Lower lobe of right lung (tissue), 2 donors: ENCODE data around the gene PRSS38. TPM values are rescaled to one million over a fixed set of nuclear protein-coding genes. Genes with fewer than 3 reads are reported as not detected.
A peak's percentile ranks its signal among the peaks of the same experiment; 100 is the strongest.

Experiments
- ATAC-seq, 2 donors: fragments of 200-7000 bp; cut with Tn5 transposase; one replicate each; pipeline ENCODE4 v1.9.1; 2020 to 2022; ENCODE audit warnings: mild to moderate bottlenecking in 2 of 2, moderate library complexity in 2 of 2
- DNase-seq: peaks from one replicate; pipeline ENCODE4 v3.0.0-alpha.2; 2020
- H3K27ac ChIP-seq: fragments of 200-600 bp; one replicate; pipeline ENCODE4 v1.8.0; 2022
- H3K27me3 ChIP-seq: fragments of 200-600 bp; one replicate; pipeline ENCODE4 v1.8.0; 2022; ENCODE audit warnings: low read depth
- H3K36me3 ChIP-seq: fragments of 200-600 bp; one replicate; pipeline ENCODE4 v1.8.0; 2022; ENCODE audit warnings: mild to moderate bottlenecking
- H3K4me1 ChIP-seq: fragments of 200-600 bp; one replicate; pipeline ENCODE4 v1.8.0; 2022
- H3K4me3 ChIP-seq: fragments of 200-600 bp; one replicate; pipeline ENCODE4 v1.8.0; 2022; ENCODE audit warnings: mild to moderate bottlenecking
- H3K9me3 ChIP-seq: fragments of 200-600 bp; one replicate; pipeline ENCODE4 v1.8.0; 2022
- CTCF ChIP-seq: fragments of 200-600 bp; IDR thresholded peaks from one replicate; pipeline ENCODE4 v1.8.0; 2022; ENCODE audit warnings: antibody characterized with exemption, mild to moderate bottlenecking
- intact Hi-C: fragments of 100-400 bp; cut with DNase I; formaldehyde crosslinking; loops from one replicate; pipeline ENCODE4 v1.11.0; 2022
- total RNA-seq: library from RNA; stranded (reverse); fragmentation: NEBNext Ultra II Directional; extraction: Animal tissue kit (Norgen Biotek cat#: 25700); gene quantifications from one replicate; pipeline ENCODE4 v1.2.1, GENCODE V29; 2021
- donor health status: DM: no; HTN: yes; CAD: no; lungs with severe emphysema.

The PRSS38 gene
- total RNA-seq, 1 donor from 2014 or later = not detected

DNA sequence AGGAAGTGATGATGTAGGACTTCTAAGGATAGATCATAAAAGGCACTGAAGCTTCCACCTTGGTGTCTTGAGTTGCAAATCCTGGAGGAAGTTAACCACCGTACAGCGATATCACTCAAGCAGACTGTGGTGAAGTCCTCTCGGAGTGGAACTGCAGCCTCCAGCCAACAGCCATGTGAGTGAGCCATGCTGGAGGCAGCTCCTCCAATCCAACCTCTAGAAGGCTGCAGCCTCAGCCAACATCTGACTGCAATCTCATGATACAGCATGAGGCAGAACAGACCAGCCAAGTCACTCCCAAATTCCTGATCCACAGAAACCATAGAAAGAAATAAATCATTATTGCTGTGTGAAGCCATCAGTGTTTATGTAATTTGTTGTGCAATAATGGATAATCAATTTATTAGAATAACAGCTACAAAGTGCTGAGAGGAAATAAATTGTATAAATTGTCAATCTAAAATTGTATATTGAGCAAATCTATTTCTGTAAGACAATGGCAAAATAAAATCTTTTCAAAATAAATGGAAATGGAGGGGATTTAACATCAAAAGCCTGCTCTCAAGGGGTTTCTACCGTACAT lies 65.0 kb downstream of the PRSS38 start:
- no peak for TF ChIP-seq CTCF
- H3K27me3 ChIP-seq = no peaks in the 10 kb centered on the region
- intact Hi-C loops = no loop called here

GRCh38 chr1:227883073-227883520 lies 67.6 kb downstream of the PRSS38 start:
- intact Hi-C loops = no loop called here
- Histone ChIP-seq H3K4me1 (peaks cover 25% of the 10 kb centered on the region), H3K36me3 (no peaks in the 10 kb centered on the region), H3K27ac (no peak overlapping the region), H3K9me3 (no peaks in the 10 kb centered on the region), H3K4me3 (no peak overlapping the region), H3K27me3 (peaks cover 3% of the 10 kb centered on the region)
- DNase-seq (peak; percentile 26), ATAC-seq (no peak)
- no peak for TF ChIP-seq CTCF

More for the DNA sequence above, 65.0 kb downstream of the PRSS38 start:
- no peak for ATAC-seq
- H3K27ac ChIP-seq = no peak overlapping the region
- H3K36me3 ChIP-seq = no peaks in the 10 kb centered on the region
- no peaks in the 10 kb centered on the region for H3K9me3 ChIP-seq
- no peak for DNase-seq
- H3K4me1 ChIP-seq = peaks cover 2% of the 10 kb centered on the region
- no peak overlapping the region for H3K4me3 ChIP-seq

GRCh38 chr1:227883641-227884301 lies 68.3 kb downstream of the PRSS38 start:
- intact Hi-C loops = no loop called here
- H3K4me3 ChIP-seq = no peak overlapping the region
- H3K9me3 ChIP-seq = no peaks in the 10 kb centered on the region
- peak; percentile 31 for DNase-seq
- H3K36me3 ChIP-seq = no peaks in the 10 kb centered on the region
- no peak for ATAC-seq
- TF ChIP-seq CTCF = no peak
- H3K27me3 ChIP-seq = peaks cover 3% of the 10 kb centered on the region
- H3K27ac ChIP-seq = no peak overlapping the region
- H3K4me1 ChIP-seq = peaks cover 25% of the 10 kb centered on the region

DNA sequence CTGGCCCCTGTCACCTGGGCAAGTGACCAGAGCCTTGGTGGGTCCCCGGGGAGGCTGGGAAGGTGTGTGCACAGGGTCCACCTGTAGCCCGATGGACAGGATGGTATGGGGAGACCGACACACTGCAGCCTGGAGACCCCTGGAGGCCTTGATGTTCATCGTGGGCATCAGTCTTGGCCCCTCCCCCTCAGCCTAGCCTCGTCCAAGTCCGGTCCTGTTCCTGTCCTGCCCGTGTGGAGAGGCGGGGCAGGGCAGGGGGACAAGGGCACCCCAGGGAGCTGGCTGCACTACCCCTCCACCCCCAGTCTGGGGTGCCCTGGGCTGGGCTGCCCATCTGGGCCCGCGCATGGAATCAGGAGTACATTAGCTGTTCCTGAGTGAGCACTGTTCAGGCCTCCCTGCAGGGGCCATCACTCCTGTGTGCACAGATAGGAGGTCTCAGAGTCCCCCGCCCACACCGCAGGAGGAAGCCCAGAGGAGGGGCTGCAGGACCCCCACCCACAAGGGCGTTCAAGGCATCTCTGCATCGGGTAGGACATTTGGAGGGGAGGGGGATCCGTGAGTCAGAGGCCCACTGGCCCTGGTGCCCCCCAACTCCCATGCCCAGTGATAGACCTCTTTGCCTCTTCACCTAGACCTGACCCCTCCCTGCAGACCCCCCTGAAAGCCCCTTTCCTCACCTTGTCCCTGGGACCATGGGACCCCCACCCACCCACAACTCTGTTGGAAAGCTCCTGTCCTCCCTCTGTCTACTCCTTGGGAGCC lies 69.1 kb downstream of the PRSS38 start:
- TF ChIP-seq CTCF = no peak
- no peak overlapping the region for H3K4me3 ChIP-seq
- no peak overlapping the region for H3K27ac ChIP-seq
- peaks cover 3% of the 10 kb centered on the region for H3K27me3 ChIP-seq
- H3K9me3 ChIP-seq = no peaks in the 10 kb centered on the region
- intact Hi-C loops = no loop called here
- no peak for ATAC-seq
- DNase-seq = peak; percentile 37
- H3K36me3 ChIP-seq = no peaks in the 10 kb centered on the region
- H3K4me1 ChIP-seq = peaks cover 25% of the 10 kb centered on the region

DNA sequence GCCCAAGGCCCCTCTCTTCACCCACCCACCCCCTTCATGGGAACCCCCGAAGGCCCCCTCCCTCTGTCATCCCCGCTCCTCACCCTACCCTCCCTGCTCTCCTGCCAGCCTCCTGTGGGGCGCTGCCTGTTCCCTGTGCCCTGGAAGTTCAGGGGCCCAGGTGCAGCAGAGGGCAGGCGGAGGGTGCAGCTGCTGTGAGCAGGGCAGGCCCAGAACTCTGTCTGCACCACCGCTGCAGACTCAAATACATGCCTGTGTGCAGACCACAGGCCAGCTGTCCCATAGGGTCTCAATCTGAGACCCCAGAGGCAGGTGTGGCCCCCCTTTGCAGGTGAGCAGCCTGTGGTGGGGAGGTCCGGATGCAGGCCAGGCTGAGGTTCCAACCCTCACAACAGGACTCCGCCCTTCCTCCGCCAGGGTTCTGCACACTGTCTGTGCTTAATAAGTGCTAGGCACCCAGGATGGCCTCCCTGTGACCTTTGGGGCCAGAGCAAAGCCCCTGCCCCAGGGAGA lies 69.7 kb downstream of the PRSS38 start:
- peaks cover 25% of the 10 kb centered on the region for H3K4me1 ChIP-seq
- H3K27ac ChIP-seq = no peak overlapping the region
- intact Hi-C loops = no loop called here
- H3K27me3 ChIP-seq = peaks cover 3% of the 10 kb centered on the region
- no peak for TF ChIP-seq CTCF
- ATAC-seq (no peak), DNase-seq (peak; percentile 46)
- no peaks in the 10 kb centered on the region for H3K9me3 ChIP-seq
- H3K36me3 ChIP-seq = no peaks in the 10 kb centered on the region
- H3K4me3 ChIP-seq = no peak overlapping the region
